Endothelial cell of umbilical vein (primary cell): ENCODE data around the gene SCARF1.

Experiments
- CTCF ChIP-seq, 2 donors: IDR thresholded peaks; 1 replicate in 1 of 2; 2 replicates in 1 of 2; pipeline ENCODE4 v1.5.1; 2011; ENCODE audit warnings: low read length in 2 of 2, mild to moderate bottlenecking in 2 of 2, moderate library complexity in 2 of 2, control low read depth in 1 of 2, inconsistent platforms in 1 of 2, low read depth in 1 of 2; ENCODE audit not compliant: insufficient read depth in 1 of 2; ENCODE audit errors: extremely low read depth in 1 of 2
- EZH2 ChIP-seq: IDR thresholded peaks from 2 replicates; pipeline ENCODE4 v1.6.1; 2012; ENCODE audit warnings: borderline replicate concordance, low read depth, mild to moderate bottlenecking, moderate library complexity, low read length, inconsistent platforms; ENCODE audit not compliant: severe bottlenecking
- GATA2 ChIP-seq: IDR thresholded peaks from 2 replicates; pipeline ENCODE4 v1.7.0; 2011; ENCODE audit warnings: low read depth, mild to moderate bottlenecking, moderate library complexity, mixed read lengths, low read length; ENCODE audit not compliant: insufficient read length, insufficient read depth
- POLR2A ChIP-seq: IDR thresholded peaks from 2 replicates; pipeline ENCODE4 v1.6.1; 2012; ENCODE audit warnings: low read depth, mild to moderate bottlenecking, control low read depth, low read length
- POLR2AphosphoS5 ChIP-seq: IDR thresholded peaks from 2 replicates; pipeline ENCODE4 v1.6.1; 2012; ENCODE audit warnings: low read depth, mild to moderate bottlenecking, control low read depth, low read length, moderate library complexity; ENCODE audit not compliant: insufficient read depth

DNA sequence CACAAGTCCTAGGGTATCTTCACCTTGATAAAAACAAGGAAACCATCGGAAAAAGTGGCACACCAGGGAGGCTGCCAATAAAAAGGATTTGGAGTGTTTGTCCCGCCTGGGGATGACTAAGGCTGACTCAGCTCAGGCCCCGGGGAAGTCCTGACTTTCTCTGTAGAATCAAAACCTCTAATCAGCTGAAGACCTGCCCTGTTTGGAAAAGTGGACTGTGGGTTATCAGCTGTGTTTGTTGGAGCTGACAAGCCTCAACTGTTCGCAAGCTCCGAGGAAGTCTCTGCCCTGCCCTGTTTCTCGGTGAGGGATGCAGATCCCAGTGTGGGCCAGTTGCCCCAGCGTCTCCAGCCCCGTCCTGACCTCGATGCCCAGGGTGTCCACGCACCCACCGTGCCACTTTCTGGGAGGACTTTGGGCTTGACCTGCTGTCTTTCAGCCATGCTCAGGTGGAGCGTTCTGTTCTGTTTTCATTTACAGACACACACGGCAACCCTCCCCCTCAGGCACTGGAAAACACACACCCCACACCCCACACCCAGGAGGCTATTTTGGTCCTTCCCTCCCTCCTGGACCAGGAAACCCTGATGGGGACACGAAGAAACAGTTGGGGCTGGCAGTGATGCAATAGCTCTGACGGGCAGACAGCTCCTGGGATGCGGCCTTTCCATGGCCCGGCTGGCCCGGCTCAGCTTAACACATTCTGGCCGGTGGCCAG lies 55.3 kb downstream of the SCARF1 start:
- TF ChIP-seq CTCF (IDR thresholded peaks at IDR 0.05; ENCODE audit: extremely low read depth in 1 of 2, insufficient read depth in 1 of 2, low read depth in 1 of 2, low read length in 2 of 2), result no peak
- TF ChIP-seq EZH2, result no peak
- peak; percentile 78 for TF ChIP-seq POLR2AphosphoS5
- peak; percentile 58 for TF ChIP-seq POLR2A
- peak; percentile 75 for TF ChIP-seq GATA2
